Dermis blood vessel endothelial cell (primary cell): ENCODE results near the gene SLC39A3. TPM values are rescaled to one million over a fixed set of nuclear protein-coding genes. Genes with fewer than 3 reads are reported as not detected.
A peak's percentile ranks its signal among the peaks of the same experiment; 100 is the strongest.

Experiments
- DNase-seq: peaks from one replicate; pipeline ENCODE4 v3.0.0; 2010
- total RNA-seq: library from RNA; depleted of rRNA; stranded (reverse); fragments of >200 nt; gene quantifications from 2 replicates; pipeline ENCODE4 v1.2.3, GENCODE V29; 2014

Gene SLC39A3
- total RNA-seq, 1 donor from 2014 or later, result 24.5 TPM

- DNase-seq, result no peak
Observed at GRCh38 chr19:2744113-2744512, 4.3 kb upstream of the SLC39A3 start.

DNA sequence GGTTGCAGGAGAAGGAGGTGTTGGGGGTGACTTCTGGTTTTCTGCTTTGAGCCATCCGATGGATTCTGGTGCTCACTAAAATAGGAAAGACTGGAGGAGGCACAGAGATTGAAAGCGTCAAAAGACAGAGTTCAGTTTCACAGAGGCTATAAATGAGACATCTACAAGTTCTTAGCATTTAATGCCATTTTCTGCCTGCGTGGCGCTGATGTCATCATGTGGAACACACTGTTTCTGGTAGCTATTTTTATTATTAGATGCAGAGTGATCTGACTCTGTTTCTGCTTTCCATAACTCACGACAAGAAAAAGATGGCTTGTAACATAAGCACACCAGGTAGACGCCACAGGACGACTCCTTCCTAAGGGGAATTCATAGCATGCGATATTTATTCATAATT, 3.3 kb upstream of the SLC39A3 start:
- DNase-seq, result no peak

- no peak for DNase-seq
Observed at GRCh38 chr19:2740314-2740656, 468 bp upstream of the SLC39A3 start.

DNA sequence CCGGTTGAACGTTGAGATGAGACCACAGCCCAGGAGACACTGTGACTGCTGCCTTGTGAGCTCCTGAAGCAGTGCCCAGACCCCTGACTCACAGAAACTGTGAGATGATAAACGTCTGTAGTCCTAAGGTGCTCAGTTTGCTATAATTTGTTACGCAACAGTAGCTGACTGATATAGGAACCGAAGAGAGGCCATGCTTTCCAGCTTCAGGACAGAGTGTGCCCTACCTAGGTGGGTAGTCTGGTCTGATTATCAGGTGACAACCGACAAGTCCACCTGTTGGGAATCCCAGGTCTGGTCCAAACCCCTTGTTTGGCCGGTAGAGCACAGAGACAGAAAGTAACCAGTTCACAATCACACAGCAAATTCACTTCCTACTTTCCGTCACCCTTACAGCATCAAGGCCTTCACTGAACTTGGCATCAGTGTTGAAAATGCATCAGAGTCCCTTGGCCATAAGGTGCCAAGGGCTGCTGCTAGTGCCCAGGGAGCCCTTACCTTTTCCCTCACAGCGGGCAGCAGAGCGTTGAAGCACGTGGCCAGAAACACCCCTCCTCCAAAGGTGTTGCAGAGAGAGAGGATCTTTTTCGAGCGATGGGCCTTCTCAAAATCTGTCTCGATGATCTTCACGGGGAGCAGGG, 3.1 kb downstream of the SLC39A3 start:
- no peak for DNase-seq

GRCh38 chr19:2735374-2735773, 4.4 kb downstream of the SLC39A3 start:
- no peak for DNase-seq

DNA sequence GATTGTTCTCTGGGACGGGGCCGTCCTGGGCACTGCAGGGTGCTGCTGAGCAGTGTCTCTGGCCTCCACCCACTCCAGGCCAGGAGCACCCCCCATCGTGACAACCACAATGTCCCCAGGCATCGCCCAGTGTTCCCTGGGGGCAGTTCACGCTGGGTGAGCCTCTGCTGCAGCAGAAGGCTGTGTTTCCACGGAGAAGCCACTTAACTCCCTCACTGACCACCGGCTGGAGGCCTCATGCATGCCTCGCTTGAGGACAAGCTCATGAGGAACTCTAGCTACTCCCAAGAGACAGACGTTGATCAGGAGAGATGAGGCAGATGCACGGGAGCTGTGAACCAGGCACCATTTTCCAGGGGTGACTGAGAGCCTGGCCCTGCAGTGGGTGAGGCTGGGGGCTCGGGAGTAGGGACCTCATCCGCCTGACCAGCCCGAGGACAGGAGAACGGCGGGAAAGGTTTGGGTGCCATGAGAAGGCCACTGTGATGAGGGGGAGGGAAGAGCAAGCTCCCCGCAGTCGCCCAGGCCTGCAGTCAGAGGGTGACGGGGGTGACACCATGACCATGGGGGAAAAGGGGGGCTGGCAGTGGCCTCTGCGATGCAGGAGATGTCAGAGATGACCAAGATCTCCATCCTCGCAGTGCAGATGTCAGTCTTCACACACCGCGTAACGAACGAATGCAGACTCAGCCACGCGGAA, 5.1 kb downstream of the SLC39A3 start:
- no peak for DNase-seq

- no peak for DNase-seq
Observed at GRCh38 chr19:2733930-2734588, 5.8 kb downstream of the SLC39A3 start.

GRCh38 chr19:2732883-2733282, 6.9 kb downstream of the SLC39A3 start:
- DNase-seq, result no peak

GRCh38 chr19:2732157-2732725, 7.6 kb downstream of the SLC39A3 start:
- DNase-seq, result no peak

DNA sequence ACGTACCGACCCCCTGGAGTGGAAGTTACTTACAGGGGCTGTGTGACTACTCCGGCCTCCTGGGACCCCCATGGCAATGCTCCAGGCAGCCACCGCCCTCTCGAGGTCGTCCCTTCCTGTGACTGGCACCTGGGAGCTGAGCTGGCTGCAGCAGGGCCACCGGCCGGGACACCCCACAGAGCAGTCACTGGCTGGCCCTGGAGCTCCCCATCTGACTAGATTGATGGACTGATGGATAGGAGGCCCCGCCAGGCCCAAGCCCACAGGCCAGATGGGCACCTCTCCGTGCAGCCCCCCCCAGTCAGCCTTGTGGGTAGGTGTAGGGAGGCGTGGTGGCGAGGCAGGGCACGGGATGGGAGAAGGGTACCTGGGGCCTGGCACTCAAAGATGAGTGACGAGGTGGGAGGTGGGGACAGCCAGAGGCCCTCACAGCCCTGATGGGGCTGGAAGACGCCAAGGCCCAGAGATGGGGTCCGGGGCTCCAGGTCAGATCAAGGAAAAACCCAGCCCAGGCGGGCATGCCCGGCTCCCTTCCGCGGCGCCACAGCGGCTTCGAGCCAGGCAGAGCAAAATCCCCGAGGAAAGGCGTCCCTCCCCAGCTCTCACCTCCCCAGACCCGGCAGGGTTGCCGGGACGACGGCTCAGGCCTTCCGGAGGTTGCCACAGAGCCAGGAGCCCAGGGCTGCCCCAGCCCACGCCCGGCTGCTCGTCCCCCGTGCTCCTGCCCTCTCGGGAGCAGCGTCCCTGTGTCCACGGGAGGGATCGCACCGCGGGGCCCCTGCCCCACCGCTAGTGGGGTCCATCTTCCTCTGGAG, 8.4 kb downstream of the SLC39A3 start:
- DNase-seq, result no peak

GRCh38 chr19:2729943-2730818, 9.6 kb downstream of the SLC39A3 start:
- DNase-seq, result no peak

- no peak for DNase-seq
Observed at GRCh38 chr19:2728783-2729387, 10.9 kb downstream of the SLC39A3 start.

DNA sequence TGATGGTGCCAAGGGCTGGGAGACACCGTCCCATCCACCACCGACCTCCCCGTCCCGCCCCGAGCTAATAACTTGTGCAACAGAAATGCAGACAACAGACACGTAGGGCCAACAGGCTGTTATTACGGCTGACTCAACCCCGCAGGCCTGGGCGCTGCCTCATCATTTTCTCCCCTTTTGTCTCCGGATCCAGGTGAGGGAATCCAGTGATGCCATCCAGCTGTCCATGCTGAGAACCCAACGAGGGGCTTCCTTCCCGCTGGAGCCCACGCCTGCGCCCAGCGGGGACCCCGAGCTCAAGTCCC, 12.2 kb downstream of the SLC39A3 start:
- DNase-seq, result no peak

- DNase-seq, result no peak
Observed at GRCh38 chr19:2726904-2727639, 12.7 kb downstream of the SLC39A3 start.

GRCh38 chr19:2726160-2726855, 13.5 kb downstream of the SLC39A3 start:
- no peak for DNase-seq

DNA sequence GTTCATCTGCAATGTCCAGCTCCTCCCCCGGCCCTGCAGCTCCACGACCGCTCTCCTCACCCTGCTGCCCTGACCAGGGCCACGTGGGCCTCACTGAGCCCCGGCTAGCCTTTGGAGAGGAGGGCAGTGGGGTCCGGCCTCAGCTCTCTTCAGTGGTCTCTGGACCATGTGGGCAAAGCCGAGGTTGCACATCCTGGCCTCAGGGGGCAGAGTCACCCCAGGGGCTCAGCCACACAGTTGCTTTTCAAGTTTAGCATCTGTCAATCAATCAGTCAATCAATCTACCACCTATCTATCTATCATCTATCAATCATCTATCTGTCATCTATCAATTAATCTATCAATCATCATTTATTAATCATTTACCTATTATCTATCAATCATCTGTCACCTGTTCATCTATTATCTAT, 15.7 kb downstream of the SLC39A3 start:
- no peak for DNase-seq

GRCh38 chr19:2723747-2724146, 16.1 kb downstream of the SLC39A3 start:
- DNase-seq, result no peak

DNA sequence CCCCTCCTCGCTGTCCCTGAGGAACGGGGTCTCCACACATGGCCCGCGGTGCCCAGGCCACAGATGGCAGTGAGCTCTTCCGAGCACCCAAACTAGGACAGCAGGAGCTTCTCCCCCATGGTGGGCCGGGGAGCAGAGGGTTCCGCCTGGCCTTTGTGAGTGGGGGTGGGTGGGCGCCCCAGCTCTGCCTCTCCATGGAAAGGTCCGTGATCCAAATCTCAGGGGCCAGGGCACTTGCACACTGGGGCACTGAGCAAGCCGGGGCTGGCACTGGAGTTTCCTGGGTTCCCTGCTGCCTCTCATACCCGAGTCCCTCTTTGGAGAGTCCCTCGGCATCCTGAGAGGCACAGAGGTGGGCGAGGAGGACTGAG, 16.5 kb downstream of the SLC39A3 start:
- no peak for DNase-seq

GRCh38 chr19:2722541-2723344, 17.1 kb downstream of the SLC39A3 start:
- DNase-seq, result peak; percentile 62
